ENCODE results near the gene SLX9.

- TF ChIP-seq ZNF274 (IDR thresholded peaks at IDR 0.05; ENCODE audit: low read depth, low read length) (no peak), YY1 (IDR thresholded peaks at IDR 0.05; ENCODE audit: insufficient read depth, insufficient read length) (no peak)
Measured at GRCh38 chr21:44923480-44924084, 16.2 kb upstream of the SLX9 start.

Data from NT2/D1 (cell line).